Gastrocnemius medialis (tissue), 4 donors: ENCODE results near the gene VDAC1.

Source experiments
- POLR2A ChIP-seq, 2 donors: fragments of 450-650 bp; IDR thresholded peaks; one replicate each; pipeline ENCODE4 v1.6.1; 2017; ENCODE audit warnings: antibody characterized with exemption in 2 of 2, mild to moderate bottlenecking in 2 of 2, moderate library complexity in 2 of 2
- TF ChIP-seq, protein P1 (sequence below), 5 experiments: fragments of 450-650 bp in 3 of 5; fragments of 200-600 bp in 2 of 5; sonication (generic) in 2 of 5; IDR thresholded peaks in 4 of 5; conservative IDR thresholded peaks in 1 of 5; 1 replicate in 4 of 5; 2 replicates in 1 of 5; pipeline ENCODE4 v1.5.1; 2016 to 2019; ENCODE audit warnings: antibody characterized with exemption in 5 of 5, mild to moderate bottlenecking in 3 of 5, moderate library complexity in 3 of 5

DNA sequence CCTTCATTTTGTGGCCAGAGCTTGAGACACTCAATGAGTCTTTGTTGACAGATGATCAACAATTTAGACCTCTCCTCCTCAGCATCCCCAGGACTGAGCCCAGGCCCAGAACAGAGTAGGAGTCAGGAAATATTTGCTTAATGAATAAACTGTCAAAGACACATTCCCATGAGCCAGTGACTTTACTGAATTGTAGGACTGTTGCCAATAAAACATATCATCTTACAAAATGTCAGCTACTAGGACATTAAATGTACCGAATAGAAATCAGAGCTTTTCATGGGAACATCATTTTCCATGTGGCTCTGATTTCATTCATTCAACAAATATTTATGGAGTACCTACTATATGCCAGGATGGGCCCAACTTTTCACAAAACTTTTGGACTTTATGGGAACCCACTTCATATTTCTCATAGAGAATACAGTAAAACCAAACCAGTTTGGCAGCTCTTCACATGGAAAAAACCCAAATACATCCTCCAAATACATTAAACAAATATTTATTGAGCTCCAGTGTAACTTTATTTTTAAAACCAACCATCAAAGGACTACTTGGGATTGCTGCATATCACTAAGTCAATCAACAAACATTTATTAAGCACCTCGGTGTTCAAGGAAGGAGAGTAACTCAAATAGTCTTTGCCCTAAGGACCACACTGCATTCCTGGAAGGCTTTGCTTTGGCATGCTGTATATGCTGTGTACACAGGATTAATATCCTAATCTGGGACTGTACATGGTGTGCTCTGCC is 11.4 kb downstream of the VDAC1 start:
- no peak for TF ChIP-seq POLR2A (IDR thresholded peaks at IDR 0.05)
- TF ChIP-seq, protein P1, sequence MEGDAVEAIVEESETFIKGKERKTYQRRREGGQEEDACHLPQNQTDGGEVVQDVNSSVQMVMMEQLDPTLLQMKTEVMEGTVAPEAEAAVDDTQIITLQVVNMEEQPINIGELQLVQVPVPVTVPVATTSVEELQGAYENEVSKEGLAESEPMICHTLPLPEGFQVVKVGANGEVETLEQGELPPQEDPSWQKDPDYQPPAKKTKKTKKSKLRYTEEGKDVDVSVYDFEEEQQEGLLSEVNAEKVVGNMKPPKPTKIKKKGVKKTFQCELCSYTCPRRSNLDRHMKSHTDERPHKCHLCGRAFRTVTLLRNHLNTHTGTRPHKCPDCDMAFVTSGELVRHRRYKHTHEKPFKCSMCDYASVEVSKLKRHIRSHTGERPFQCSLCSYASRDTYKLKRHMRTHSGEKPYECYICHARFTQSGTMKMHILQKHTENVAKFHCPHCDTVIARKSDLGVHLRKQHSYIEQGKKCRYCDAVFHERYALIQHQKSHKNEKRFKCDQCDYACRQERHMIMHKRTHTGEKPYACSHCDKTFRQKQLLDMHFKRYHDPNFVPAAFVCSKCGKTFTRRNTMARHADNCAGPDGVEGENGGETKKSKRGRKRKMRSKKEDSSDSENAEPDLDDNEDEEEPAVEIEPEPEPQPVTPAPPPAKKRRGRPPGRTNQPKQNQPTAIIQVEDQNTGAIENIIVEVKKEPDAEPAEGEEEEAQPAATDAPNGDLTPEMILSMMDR (IDR thresholded peaks at IDR 0.05 in 4 of 5, conservative IDR thresholded peaks at IDR 0.05 in 1 of 5), result no peak
